ENCODE results near the gene PRPF4.

DNA sequence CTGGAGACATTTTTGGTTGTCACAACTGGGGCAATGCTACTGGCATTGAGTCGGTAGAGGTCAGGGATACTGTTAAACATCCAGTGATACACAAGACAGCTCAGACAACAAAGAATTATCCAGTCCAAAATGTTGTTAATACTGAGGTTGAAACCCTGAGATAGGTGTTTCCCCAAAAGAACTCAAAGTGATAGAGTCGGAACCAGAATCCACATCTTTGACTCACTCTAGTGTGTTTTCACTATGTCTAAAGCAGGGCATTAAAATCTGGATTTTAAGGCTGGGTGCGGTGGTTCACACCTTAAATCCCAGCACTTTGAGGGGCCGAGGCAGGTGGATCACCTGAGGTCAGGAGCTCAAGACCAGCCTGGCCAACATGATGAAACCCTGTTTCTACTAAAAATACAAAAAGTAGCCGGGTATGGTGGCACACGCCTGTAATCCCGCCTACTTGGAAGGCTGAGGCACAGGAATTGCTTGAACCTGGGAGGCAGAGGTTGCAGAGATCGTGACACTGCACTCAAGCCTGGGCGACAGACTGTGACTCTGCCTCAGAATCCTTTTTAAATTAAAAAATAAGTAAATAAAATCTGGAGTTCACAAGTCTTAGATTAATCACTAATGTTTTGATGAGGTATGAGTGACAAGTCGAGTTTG, 37.1 kb upstream of the PRPF4 start:
- TF ChIP-seq CTCF (IDR thresholded peaks at IDR 0.05; ENCODE audit: insufficient read depth, low read length, poor library complexity, severe bottlenecking) (no peak), EZH2phosphoT487 (conservative IDR thresholded peaks at IDR 0.05; ENCODE audit: low read length) (no peak)
